ENCODE results near the gene SCO2. TPM values are rescaled to one million over a fixed set of nuclear protein-coding genes. Genes with fewer than 3 reads are reported as not detected.

The SCO2 gene
- total and polyA plus RNA-seq, 10 donors = 1.2 to 12.7 (median 5.5) TPM; not detected in 1

- DNase-seq = no peak
- Histone ChIP-seq H3K9me3 (no peaks in the 10 kb centered on the region), H3K27me3 (replicated peaks in 1 of 7) (peaks cover 0 to 58% (median 20%) of the 10 kb centered on the region in 7 donors), H3K4me1 (peaks cover 8 to 40% (median 25%) of the 10 kb centered on the region in 6 donors), H3K27ac (no peak overlapping the region), H3K36me3 (no peaks in the 10 kb centered on the region), H3K4me3 (no peak overlapping the region)
- intact Hi-C loops (cut with DNase I; ENCODE audit: low total_unique reads) = loop anchor here (10.0 kb wide), 1 partner anchor 135 kb away; the partner anchor contains the start of gene PPP6R2
- 60 to 69% (median 63%) methylated on average over 11 of the region's 11 CpGs for WGBS, 5 donors
- TF ChIP-seq POLR2A (IDR thresholded peaks at IDR 0.05) = no peak
- no peak for TF ChIP-seq CTCF (IDR thresholded peaks at IDR 0.05 in 8 of 11, conservative IDR thresholded peaks at IDR 0.05 in 3 of 11)
- no peak for TF ChIP-seq POLR2AphosphoS5 (IDR thresholded peaks at IDR 0.05)
Observed at GRCh38 chr22:50479721-50480120, 45.7 kb downstream of the SCO2 start.

GRCh38 chr22:50477923-50478322 lies 47.5 kb downstream of the SCO2 start:
- Histone ChIP-seq H3K27ac (no peak overlapping the region), H3K4me1 (peaks cover 19 to 45% (median 37%) of the 10 kb centered on the region in 6 donors), H3K4me3 (no peak overlapping the region), H3K36me3 (no peaks in the 10 kb centered on the region), H3K27me3 (replicated peaks in 1 of 7) (peaks cover 0 to 40% (median 20%) of the 10 kb centered on the region in 7 donors), H3K9me3 (no peaks in the 10 kb centered on the region)
- intact Hi-C loops (cut with DNase I; ENCODE audit: low total_unique reads) = loop anchor here (10.0 kb wide), 1 partner anchor 133 kb away; the partner anchor contains the start of gene PPP6R2
- no peak for DNase-seq
- WGBS, 5 donors = 82 to 95% (median 92%) methylated on average over 12 of the region's 12 CpGs
- TF ChIP-seq CTCF (IDR thresholded peaks at IDR 0.05 in 8 of 11, conservative IDR thresholded peaks at IDR 0.05 in 3 of 11) = no peak
- TF ChIP-seq POLR2A (IDR thresholded peaks at IDR 0.05) = no peak
- TF ChIP-seq POLR2AphosphoS5 (IDR thresholded peaks at IDR 0.05) = no peak

- H3K4me3 ChIP-seq = no peak overlapping the region
- H3K36me3 ChIP-seq = no peaks in the 10 kb centered on the region
- DNase-seq = no peak
- intact Hi-C loops (cut with DNase I; ENCODE audit: low total_unique reads) = loop anchor here (10.0 kb wide), 1 partner anchor 132 kb away; the partner anchor contains the start of gene PPP6R2
- no peak overlapping the region for H3K27ac ChIP-seq
- H3K9me3 ChIP-seq = no peaks in the 10 kb centered on the region
- peaks cover 0 to 30% (median 13%) of the 10 kb centered on the region in 7 donors for H3K27me3 ChIP-seq (replicated peaks in 1 of 7)
- H3K4me1 ChIP-seq = peaks cover 26 to 45% (median 40%) of the 10 kb centered on the region in 6 donors
- no peak for TF ChIP-seq POLR2AphosphoS5 (IDR thresholded peaks at IDR 0.05)
- 70 to 84% (median 82%) methylated on average over 7 of the region's 7 CpGs for WGBS, 5 donors
Observed at GRCh38 chr22:50476868-50477267, 48.5 kb downstream of the SCO2 start.

GRCh38 chr22:50475652-50476002 lies 49.8 kb downstream of the SCO2 start:
- no peaks in the 10 kb centered on the region for H3K36me3 ChIP-seq
- intact Hi-C loops (cut with DNase I; ENCODE audit: low total_unique reads) = loop anchor here (10.0 kb wide), 1 partner anchor 131 kb away; the partner anchor contains the start of gene PPP6R2
- peak overlapping the region in 6 of 8 donors; percentile 57 to 97 (median 86) for H3K4me3 ChIP-seq
- no peak for DNase-seq
- no peaks in the 10 kb centered on the region for H3K9me3 ChIP-seq
- H3K27me3 ChIP-seq (replicated peaks in 1 of 7) = peaks cover 0 to 17% (median under 1%) of the 10 kb centered on the region in 7 donors
- TF ChIP-seq POLR2AphosphoS5 (IDR thresholded peaks at IDR 0.05) = no peak
- TF ChIP-seq CTCF (IDR thresholded peaks at IDR 0.05 in 8 of 11, conservative IDR thresholded peaks at IDR 0.05 in 3 of 11) = no peak
- no peak for TF ChIP-seq POLR2A (IDR thresholded peaks at IDR 0.05)
- 86 to 92% (median 90%) methylated on average over 6 of the region's 6 CpGs for WGBS, 5 donors
- peak overlapping the region in 4 of 8 donors; percentile 86 to 91 (median 90) for H3K27ac ChIP-seq
- H3K4me1 ChIP-seq = peaks cover 38 to 46% (median 42%) of the 10 kb centered on the region in 6 donors
